ENCODE data around the gene CA5A.

Gene CA5A

DNA sequence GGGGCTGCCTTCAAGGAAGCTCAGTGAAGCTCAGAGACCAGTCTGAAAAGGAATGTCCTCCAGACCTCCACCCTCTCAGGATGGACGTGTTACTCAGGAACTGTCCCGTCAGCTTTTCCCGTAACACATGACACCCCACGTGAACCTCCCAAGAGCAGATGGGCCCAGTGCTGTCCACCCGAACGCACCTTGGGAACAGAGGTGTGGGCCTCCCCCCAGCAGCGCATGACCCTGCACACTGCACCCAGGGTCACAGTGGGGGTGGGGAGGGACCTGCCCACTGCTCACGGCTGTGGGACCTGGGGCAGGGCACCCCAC, 88.9 kb downstream of the CA5A start:
- no peak for DNase-seq

DNA sequence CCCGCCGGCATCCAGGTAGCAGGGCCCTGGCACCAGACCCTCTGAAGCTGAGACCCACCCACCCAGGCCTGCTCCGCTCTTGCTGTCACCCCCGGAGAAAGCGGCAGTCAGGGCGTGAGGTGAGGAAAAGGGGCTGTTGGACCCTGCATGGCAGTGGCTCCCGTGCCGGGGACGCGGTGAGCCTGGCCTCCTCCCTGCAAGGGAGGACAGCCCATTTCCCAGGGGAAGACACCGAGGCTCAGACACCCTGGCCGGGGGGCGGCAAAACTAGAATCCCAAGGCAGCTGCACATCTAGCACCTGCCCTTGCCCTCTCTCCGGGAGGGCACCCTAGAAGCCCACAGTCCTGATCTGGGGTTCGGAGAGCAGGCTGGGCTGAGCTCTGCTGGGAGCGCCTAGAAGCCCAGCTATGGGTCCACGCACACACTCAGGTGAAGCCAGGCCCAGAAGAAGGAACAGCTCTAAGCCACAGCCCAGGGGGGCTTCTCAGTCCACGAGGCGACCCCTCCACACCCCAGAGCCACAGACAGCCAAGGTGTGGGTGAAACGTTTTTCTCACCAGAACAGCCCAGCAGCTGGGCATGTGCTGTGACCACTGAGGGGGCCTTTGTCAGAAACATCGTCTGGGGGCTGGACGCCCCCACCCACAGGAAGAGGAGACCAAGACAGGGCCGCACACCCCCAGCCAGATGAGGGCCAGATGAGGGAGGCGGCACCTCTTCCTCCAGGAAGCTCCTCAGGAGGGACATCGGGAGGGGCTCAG, 89.4 kb downstream of the CA5A start:
- no peak for DNase-seq

DNA sequence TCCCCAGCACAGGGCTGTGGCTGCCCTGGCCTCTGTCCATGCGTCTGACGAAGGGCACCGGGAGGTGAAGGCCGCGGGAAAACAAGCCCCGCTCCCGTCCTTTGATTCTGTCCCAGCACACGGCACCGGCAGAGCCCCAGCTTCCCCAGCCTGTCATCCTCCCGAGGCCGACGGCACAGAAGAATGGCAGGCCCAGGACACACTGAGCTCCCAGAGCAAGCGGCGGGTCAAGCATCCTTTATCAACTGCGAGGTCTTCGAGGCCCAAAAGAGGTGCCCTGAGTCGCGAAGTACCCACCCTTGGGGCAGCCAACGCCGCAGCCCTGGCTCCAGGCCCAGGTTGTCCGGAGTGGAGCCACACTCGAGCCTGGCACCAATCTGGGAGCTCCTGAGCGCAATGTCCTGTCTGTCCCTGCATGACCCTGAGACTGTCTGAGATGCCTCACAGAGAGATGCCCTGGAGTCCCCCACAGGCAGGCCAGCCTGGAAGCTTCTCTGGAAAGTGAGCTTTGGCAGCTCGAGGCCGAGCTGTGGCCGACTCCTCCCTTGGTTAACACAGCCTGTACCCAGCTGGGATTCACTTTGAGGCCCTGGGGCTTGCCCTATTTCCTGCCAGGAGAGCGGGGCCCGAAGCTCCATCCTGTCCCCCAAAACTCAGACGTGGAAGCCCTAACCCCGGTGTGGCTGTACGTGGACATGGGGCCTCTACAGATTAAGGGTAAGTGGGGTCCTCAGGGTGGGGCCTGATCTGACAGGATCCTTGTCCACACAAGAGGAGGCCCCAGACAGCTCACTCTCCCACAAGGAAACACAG, 90.3 kb downstream of the CA5A start:
- DNase-seq, result no peak

DNA sequence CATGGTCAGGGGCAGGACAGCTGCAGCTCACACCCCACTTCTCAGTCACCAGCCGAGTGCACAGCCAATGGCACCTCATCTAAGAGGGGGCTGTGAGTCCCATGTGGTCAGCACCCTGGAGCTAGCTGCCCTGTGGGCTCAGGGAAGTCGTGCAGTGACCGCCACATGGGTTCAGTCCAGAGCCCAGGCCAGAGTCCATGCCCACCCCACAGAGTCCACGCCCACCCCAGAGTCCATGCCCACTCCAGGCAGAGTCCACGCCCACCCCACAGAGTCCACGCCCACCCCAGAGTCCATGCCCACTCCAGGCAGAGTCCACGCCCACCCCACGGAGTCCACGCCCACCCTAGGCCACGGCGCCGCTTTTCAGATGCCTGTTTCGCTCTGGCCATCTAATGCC, 91.1 kb downstream of the CA5A start:
- DNase-seq, result no peak

DNA sequence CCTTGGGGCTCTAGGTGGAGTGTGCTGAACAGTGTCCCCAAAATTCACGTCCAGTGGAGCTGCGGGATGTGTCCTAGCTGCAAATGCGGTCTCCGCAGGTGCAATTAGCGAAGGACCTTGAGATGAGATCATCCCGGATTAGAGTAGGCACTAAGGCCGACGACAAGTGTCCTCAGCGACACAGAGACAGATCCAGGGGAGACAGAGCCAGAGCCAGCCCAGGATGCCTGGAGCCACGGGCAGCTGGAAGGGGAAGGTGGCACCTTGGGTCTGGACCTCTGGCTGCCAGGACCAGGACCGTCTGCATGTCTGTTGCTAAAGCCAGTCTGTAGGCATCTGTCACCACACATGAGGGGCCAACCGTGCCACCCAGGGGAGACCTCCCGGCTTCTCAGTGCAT, 91.5 kb downstream of the CA5A start:
- DNase-seq, result no peak

DNA sequence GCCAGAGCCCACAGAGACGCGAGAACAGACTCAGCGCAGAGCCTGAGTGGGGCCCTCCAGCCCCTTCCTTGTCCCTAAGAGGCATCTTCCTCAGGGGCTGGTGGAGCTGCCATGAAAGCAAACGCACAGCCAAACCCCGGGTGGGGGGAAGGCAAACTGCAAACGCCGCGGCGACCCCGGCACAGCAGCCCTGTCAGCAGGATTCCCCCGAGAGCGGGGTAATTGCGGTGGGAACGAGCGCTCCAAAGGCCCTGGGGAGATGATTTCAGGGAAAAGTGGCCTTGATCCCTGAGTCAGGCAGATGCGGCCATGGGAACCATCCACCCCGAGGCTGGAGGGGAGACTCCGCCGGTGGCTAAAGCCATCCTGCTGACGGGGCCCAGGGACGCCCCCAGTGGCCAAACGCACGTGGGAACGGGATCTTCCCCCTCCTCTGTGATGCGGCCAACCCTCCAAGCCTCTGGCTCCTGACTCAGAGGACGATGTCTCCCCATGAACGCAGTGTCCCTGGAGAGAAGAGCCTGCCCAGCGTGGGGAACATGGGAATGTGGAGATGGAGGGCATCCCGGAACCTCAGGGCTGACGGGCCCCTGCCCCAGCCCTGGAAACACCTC, 92.1 kb downstream of the CA5A start:
- no peak for DNase-seq

DNA sequence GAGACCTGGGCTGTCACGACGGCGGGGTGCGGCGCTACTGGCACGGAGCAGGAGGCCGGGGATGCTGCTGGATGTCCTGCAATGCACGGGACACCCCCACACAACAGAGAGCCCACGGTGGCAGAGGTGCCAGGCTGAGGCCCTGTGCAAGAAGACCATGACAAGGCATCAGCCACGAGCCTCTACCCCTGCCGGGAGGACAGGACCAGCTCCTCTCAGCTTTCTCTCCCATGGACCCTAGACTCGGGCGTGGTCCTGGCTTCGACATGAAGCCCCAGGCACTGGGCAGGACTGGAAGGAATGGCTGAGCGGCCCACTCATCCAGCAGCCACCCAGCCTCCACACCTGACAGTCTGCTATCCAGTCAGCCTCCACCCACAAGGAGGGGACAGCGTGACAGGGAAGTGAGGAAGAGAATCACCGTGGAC, 92.6 kb downstream of the CA5A start:
- no peak for DNase-seq

DNA sequence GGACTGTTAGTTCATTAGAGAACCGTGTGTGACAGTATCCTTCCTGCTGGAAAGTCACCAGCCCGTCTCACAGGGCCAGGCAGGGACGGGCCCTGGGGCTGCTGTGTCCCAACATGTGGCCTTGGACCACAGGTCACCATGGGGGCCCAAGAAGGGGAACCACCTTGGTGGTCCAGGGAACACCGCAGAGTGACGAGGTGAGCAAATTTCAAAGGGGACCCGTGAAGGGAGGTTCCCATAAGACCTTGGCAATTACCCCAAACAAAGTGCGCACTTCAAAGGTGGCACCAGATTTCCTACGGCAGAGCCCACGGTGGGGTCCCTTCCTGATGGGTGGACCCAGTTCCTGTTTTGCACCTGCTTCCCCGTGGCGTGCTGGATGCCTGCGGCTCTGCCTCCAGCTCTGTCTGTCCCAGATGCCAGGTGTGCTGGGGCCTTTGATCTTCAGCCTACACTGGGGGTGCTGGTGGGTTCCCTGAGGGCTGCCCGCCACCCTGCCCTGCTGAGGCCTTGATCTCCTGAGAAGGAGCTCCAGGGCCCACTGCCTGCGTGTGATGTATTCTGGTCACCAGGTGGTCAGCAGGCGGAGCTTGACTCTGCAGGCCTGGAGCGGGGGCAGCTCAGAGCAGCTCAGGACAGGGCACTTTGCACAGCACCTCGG, 94.0 kb downstream of the CA5A start:
- no peak for DNase-seq

DNA sequence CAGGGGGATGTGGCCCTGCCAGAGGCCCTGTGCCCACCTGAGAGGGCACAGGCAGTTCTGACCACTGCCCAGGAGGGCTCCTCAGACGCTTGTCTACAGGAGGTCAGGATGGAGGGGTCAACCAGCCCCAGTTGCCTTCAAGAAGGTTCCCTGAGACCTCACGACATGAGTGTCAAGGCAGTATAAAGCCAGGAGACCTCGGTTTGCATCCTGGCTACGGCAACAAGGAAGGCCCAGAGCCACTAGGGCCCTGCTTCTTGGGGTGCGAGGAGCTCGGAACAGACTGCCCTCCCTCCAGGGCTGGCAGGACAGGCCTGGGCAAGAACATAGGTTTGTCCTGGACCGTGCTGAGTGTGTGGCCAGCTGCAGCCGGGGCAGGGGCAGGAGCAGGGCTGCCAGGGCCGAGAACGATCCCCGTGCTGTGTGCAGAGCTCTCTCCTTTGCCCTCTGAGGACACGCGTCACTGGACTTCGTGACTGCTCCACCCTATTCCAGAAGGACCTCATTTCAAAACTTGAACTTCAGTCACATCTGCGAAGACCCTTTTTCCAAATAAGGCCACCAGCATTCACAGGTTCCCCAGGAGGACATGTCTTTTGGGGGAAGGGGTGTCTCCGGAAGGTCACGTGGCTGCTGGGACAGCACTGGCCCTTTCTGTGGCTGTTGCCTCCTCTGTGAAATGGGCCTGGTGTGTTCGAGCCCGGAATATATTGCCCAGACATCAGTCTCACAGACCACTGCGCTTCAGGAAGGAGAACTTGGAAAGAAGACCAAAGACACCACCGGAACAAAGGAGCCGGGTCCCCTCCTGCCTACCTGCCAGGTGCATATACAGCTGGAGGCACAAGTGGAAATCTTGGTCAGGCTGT, 94.8 kb downstream of the CA5A start:
- DNase-seq, result no peak

DNA sequence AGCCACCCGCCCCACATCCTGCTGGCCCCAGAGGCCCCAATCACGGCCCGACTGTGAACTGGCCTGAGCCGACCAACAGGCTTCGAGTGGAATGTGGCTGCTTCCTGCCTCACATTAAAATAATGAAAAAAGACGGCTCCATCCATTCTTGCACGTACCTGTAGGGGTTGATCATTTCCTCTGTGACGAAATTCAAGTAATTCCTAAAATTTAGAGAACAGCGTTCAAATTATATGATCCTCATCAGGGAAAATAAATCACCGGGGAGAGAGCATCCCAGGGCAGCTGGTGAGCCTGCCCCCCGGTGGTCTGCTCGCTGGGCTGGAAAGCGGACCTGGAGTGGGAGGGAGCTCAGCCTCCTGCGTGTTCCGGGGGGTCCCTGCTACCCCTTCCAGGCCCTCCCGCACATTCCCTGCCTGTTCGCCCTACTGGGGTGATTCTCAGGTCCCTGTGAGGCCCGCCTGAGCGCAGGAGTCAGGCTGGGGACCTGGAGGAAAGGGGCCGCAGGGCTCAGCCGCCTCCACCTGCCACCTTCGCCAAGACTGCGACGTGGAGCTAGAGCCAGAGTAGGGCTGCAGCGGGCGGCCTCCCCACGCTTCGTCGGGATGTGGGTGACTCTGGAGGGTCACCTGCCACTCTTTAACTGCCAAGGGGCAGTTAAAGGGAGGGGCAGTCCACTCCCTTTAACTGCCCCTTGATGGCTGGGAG, 95.9 kb downstream of the CA5A start:
- no peak for DNase-seq

DNA sequence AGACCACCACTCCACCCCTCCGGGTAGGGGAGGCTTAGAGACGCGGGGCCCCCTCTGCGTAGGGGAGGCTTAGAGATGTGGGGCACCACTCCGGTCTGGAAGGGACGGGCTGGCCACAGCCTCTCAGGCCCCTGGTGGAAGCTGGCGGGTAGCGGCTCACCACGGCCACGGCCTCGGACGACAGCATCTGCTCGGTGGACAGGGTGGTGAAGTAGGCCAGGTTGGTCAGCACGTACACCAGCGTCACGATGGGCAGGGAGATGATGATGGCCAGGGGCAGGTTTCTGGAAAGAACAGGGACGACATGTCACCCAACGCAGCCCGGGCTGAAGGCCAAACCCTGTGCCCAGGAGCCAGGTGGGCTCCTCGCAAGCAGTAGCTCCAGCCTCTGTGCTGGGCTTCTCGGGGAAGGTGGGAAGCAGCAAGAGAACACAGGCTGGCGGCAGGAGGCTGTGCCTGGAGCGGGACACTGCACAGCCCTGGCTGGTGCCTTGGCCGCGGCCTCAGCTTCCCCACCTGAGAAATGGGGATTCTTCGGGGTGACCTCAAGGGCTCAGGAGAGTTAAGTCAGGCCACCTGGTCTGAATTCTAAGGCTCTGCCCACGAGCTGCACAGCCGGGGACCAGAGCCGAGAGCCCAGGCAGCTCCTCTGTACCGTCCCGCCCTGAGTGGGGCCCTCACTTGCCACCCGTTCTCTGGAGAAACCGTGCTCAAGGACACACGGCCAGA, 96.6 kb downstream of the CA5A start:
- no peak for DNase-seq

DNA sequence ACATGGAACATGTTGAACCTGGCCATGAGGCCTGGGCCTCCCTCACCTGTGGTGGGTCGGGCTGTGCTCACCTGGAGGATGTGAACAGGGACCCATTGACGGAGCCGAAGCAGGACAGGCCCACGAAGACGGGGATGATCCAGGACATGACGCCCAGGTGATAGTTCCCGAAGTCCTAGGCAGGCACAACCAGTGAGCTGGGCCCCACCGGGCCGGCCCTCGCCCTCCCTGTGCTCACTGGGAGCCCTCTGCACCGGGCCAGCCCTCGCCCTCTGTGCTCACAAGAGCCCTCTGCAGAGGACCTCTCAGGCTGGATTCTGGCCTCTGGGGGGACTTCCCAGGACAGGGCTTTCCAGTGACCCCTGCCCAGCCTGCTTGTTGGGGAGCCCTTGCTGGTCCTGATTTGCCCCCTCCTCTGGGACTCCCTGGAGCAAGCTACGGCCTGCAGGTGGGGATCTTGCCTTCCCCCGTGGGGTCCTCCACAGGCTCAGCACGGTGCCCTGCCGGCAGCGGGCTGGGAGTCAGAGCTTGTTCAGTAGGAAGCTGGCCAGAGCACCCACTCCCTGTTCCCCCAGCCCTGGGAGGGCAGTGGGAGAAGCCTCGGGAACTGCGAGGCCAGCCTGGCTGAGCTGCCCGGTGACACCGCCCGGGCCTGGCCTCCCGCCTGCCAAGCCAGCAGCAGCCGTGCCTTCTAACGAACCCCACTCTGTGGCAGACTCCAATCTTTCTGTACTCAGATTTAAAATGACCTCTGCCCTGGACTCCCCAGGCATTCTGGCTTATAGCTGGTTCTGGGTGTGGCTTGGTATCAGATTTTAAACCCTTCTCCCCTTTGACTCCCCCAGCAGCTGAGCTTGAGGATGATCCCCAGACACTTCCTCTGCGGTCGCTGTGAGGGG, 97.4 kb downstream of the CA5A start:
- DNase-seq, result no peak

Measured in NCI-H2029 (cell line).